GM23338 (cell line): ENCODE data around the gene UBE2F. TPM values are rescaled to one million over a fixed set of nuclear protein-coding genes. Genes with fewer than 3 reads are reported as not detected.

Experiments used
- ATAC-seq: fragments of 200-7000 bp; cut with Tn5 transposase; 3 replicates; pipeline ENCODE4 v1.9.1; 2020
- DNase-seq: peaks from one replicate; pipeline ENCODE4 v3.0.0-alpha.2; 2015; ENCODE audit warnings: low spot score
- H2AFZ ChIP-seq: fragments of 200-600 bp; sonication (generic); 2 replicates; pipeline ENCODE4 v1.8.0; 2016; ENCODE audit warnings: antibody characterized with exemption, mild to moderate bottlenecking, moderate library complexity
- H3F3A ChIP-seq: fragments of 200-600 bp; sonication (generic); replicated peaks from 2 replicates; pipeline ENCODE4 v1.8.0; 2017; ENCODE audit warnings: antibody characterized with exemption, mixed run types, low read depth
- H3K27ac ChIP-seq: fragments of 200-600 bp; sonication (generic); 2 replicates; pipeline ENCODE4 v1.6.1; 2016; ENCODE audit warnings: low read depth
- H3K27me3 ChIP-seq: fragments of 200-600 bp; sonication (generic); 2 replicates; pipeline ENCODE4 v1.8.0; 2016; ENCODE audit warnings: mild to moderate bottlenecking, mixed run types, moderate library complexity; ENCODE audit not compliant: insufficient read depth
- H3K36me3 ChIP-seq: fragments of 200-600 bp; sonication (generic); 2 replicates; pipeline ENCODE4 v1.8.0; 2016; ENCODE audit warnings: mild to moderate bottlenecking; ENCODE audit not compliant: insufficient read depth
- H3K4me1 ChIP-seq: fragments of 200-600 bp; sonication (generic); 2 replicates; pipeline ENCODE4 v1.8.0; 2016; ENCODE audit warnings: mild to moderate bottlenecking, moderate library complexity; ENCODE audit not compliant: insufficient read depth
- H3K4me2 ChIP-seq: fragments of 200-600 bp; sonication (generic); 2 replicates; pipeline ENCODE4 v1.7.1; 2017; ENCODE audit warnings: mixed run types
- H3K4me3 ChIP-seq: fragments of 200-600 bp; sonication (generic); 2 replicates; pipeline ENCODE4 v1.6.1; 2016; ENCODE audit warnings: mixed run types
- H3K79me2 ChIP-seq: fragments of 200-600 bp; sonication (generic); replicated peaks from 2 replicates; pipeline ENCODE4 v1.8.0; 2017; ENCODE audit warnings: mild to moderate bottlenecking; ENCODE audit not compliant: insufficient read depth
- H3K9me2 ChIP-seq: fragments of 200-600 bp; sonication (generic); 2 replicates; pipeline ENCODE4 v1.8.0; 2017; ENCODE audit not compliant: insufficient read depth
- H4K20me1 ChIP-seq: fragments of 200-600 bp; sonication (generic); replicated peaks from 2 replicates; pipeline ENCODE4 v1.8.0; 2017; ENCODE audit warnings: mild to moderate bottlenecking; ENCODE audit not compliant: insufficient read depth
- H3K27ac Mint-ChIP-seq: 2 replicates; pipeline ENCODE4 v1.8.0; 2020; ENCODE audit warnings: inconsistent platforms, mild to moderate bottlenecking, moderate library complexity, mixed read lengths
- H3K27me3 Mint-ChIP-seq: 3 replicates; pipeline ENCODE4 v1.8.0; 2022; ENCODE audit warnings: low read depth, mild to moderate bottlenecking, moderate library complexity, mixed read lengths, inconsistent platforms; ENCODE audit not compliant: insufficient read depth, poor library complexity
- H3K36me3 Mint-ChIP-seq: 3 replicates; pipeline ENCODE4 v1.8.0; 2021; ENCODE audit warnings: low read depth, mild to moderate bottlenecking, inconsistent platforms, moderate library complexity, mixed read lengths
- H3K4me1 Mint-ChIP-seq: 3 replicates; pipeline ENCODE4 v1.8.0; 2020; ENCODE audit warnings: mild to moderate bottlenecking, inconsistent platforms, mixed read lengths
- H3K4me3 Mint-ChIP-seq: 3 replicates; pipeline ENCODE4 v1.8.0; 2021; ENCODE audit warnings: moderate library complexity, mild to moderate bottlenecking, inconsistent platforms, mixed read lengths
- H3K9me3 Mint-ChIP-seq: 3 replicates; pipeline ENCODE4 v1.8.0; 2020; ENCODE audit warnings: moderate library complexity, mild to moderate bottlenecking, inconsistent platforms, mixed read lengths
- CREB1 ChIP-seq: fragments of 250-450 bp; sonication (Bioruptor Pico); IDR thresholded peaks from 2 replicates; pipeline ENCODE4 v1.5.0; 2020; ENCODE audit warnings: low read depth, mild to moderate bottlenecking, moderate library complexity
- EZH2phosphoT487 ChIP-seq: fragments of 200-600 bp; sonication (generic); IDR thresholded peaks from one replicate; pipeline ENCODE4 v1.8.1; 2018; ENCODE audit warnings: antibody characterized with exemption; ENCODE audit not compliant: unreplicated experiment
- NANOG ChIP-seq: IDR thresholded peaks from 2 replicates; pipeline ENCODE4 v1.6.1; 2016; ENCODE audit warnings: antibody characterized with exemption, borderline replicate concordance
- POLR2AphosphoS5 ChIP-seq: IDR thresholded peaks from 2 replicates; pipeline ENCODE4 v1.6.1; 2016; ENCODE audit warnings: antibody characterized with exemption, low read depth
- REST ChIP-seq: IDR thresholded peaks from one replicate; pipeline ENCODE4 v1.6.1; 2018; ENCODE audit warnings: antibody characterized with exemption; ENCODE audit not compliant: unreplicated experiment
- STAT1 ChIP-seq: IDR thresholded peaks from one replicate; pipeline ENCODE4 v1.6.1; 2016; ENCODE audit warnings: antibody characterized with exemption; ENCODE audit not compliant: unreplicated experiment
- ZNF114 ChIP-seq: fragments of 250-450 bp; sonication (Bioruptor Pico); IDR thresholded peaks from 2 replicates; pipeline ENCODE4 v1.5.0; 2020; ENCODE audit warnings: mild to moderate bottlenecking, moderate library complexity
- ZNF331 ChIP-seq: fragments of 250-450 bp; sonication (Bioruptor Pico); IDR thresholded peaks from 2 replicates; pipeline ENCODE4 v1.5.0; 2020; ENCODE audit warnings: low read depth, mild to moderate bottlenecking, moderate library complexity
- polyA plus RNA-seq: library from polyadenylated mRNA; unstranded; fragments of >200 nt; fragmentation: Nextera tagmentation; extraction: Ambion mirVana; gene quantifications from 2 replicates; pipeline ENCODE4 v1.2.1, GENCODE V29; 2016
- total RNA-seq: library from RNA; depleted of rRNA; stranded (reverse); fragments of >200 nt; shearing (Covaris generic); gene quantifications from 2 replicates; pipeline ENCODE4 v1.2.3, GENCODE V29; 2014

The UBE2F gene
- total and polyA plus RNA-seq, 2 experiments from 2014 or later, result 98.2 to 106 TPM

- peak within 1 kb of the TSS; percentile 98 for H3K4me2 ChIP-seq
- Mint-ChIP-seq H3K4me1 (peaks cover 25% of the 10 kb centered on the region), H3K36me3 (peaks cover 37% of the 10 kb centered on the region), H3K27ac (peak within 1 kb of the TSS; percentile 96), H3K9me3 (peaks cover 12% of the 10 kb centered on the region), H3K27me3 (peaks cover 5% of the 10 kb centered on the region), H3K4me3 (peak within 1 kb of the TSS; percentile 85)
- H3K9me2 ChIP-seq, result no peaks in the 10 kb centered on the region
- peak within 1 kb of the TSS; percentile 86 for H3K27ac ChIP-seq
- H3K27me3 ChIP-seq, result no peaks in the 10 kb centered on the region
- H3K79me2 ChIP-seq, result peaks cover 53% of the 10 kb centered on the region
- peak within 1 kb of the TSS; percentile 99 for H3K4me3 ChIP-seq
- H3F3A ChIP-seq, result 0 out of 2 replicates have a peak, but pooled peaks cover 3% of the 10 kb centered on the region
- ATAC-seq (peak; percentile 96), DNase-seq (peak; percentile 98)
- peaks cover 19% of the 10 kb centered on the region for H3K4me1 ChIP-seq
- H4K20me1 ChIP-seq, result no peaks in the 10 kb centered on the region
- H3K36me3 ChIP-seq, result peaks cover 13% of the 10 kb centered on the region
- TF ChIP-seq POLR2AphosphoS5 (peak; percentile 88), CREB1 (CRISPR knock-in tag) (peak; percentile 91), ZNF331 (no peak)
- peak within 1 kb of the TSS; percentile 96 for H2AFZ ChIP-seq
Observed at GRCh38 chr2:238060542-238061314, 93.9 kb downstream of the UBE2F start, which contains the start of gene SCLY. Gene SCLY, plus strand, starts transcription at chr2:238061001. Its CDS starts 54 bp downstream, at chr2:238061055.

- no peak for TF ChIP-seq ZNF114
- H3K27ac Mint-ChIP-seq, result peak overlapping the region; percentile 96
- peak overlapping the region; percentile 85 for H3K4me3 Mint-ChIP-seq
- H3K4me1 ChIP-seq, result peaks cover 19% of the 10 kb centered on the region
- peak overlapping the region; percentile 82 for H3K4me2 ChIP-seq
- peaks cover 8% of the 10 kb centered on the region for H3K27me3 Mint-ChIP-seq
- DNase-seq (peak; percentile 82), ATAC-seq (peak; percentile 48)
- H3F3A ChIP-seq, result 0 out of 2 replicates have a peak, but pooled peaks cover 3% of the 10 kb centered on the region
- H3K27ac ChIP-seq, result peak overlapping the region; percentile 71
- H2AFZ ChIP-seq, result peak overlapping the region; percentile 96
- peaks cover 45% of the 10 kb centered on the region for H3K36me3 Mint-ChIP-seq
- no peaks in the 10 kb centered on the region for H3K27me3 ChIP-seq
- no peaks in the 10 kb centered on the region for H3K9me2 ChIP-seq
- peak overlapping the region; percentile 99 for H3K4me3 ChIP-seq
- H3K36me3 ChIP-seq, result peaks cover 15% of the 10 kb centered on the region
- peaks cover 12% of the 10 kb centered on the region for H3K9me3 Mint-ChIP-seq
- peaks cover 62% of the 10 kb centered on the region for H3K79me2 ChIP-seq
- H3K4me1 Mint-ChIP-seq, result peaks cover 25% of the 10 kb centered on the region
- H4K20me1 ChIP-seq, result 0 out of 2 replicates have a peak, but pooled peaks cover 5% of the 10 kb centered on the region
Observed at GRCh38 chr2:238061315-238062202, 94.7 kb downstream of the UBE2F start.

GRCh38 chr2:238063414-238064189 is 96.8 kb downstream of the UBE2F start:
- Histone ChIP-seq H3K27ac (no peak overlapping the region), H3K4me1 (peaks cover 19% of the 10 kb centered on the region), H4K20me1 (peaks cover 13% of the 10 kb centered on the region; the same call in 1 of the 2 replicates), H3K79me2 (peaks cover 78% of the 10 kb centered on the region), H2AFZ (no peak overlapping the region), H3K36me3 (peaks cover 22% of the 10 kb centered on the region), H3K27me3 (no peaks in the 10 kb centered on the region), H3K9me2 (no peaks in the 10 kb centered on the region), H3K4me2 (no peak overlapping the region; the same call in 1 of the 2 replicates), H3F3A (0 out of 2 replicates have a peak, but pooled peaks cover 7% of the 10 kb centered on the region), H3K4me3 (no peak overlapping the region)
- Mint-ChIP-seq H3K27ac (peak overlapping the region; percentile 12; the same call in 1 of the 2 replicates), H3K4me3 (peak overlapping the region; percentile 85; the same call in 1 of the 3 replicates), H3K4me1 (peaks cover 25% of the 10 kb centered on the region), H3K27me3 (peaks cover 8% of the 10 kb centered on the region), H3K9me3 (peaks cover 9% of the 10 kb centered on the region), H3K36me3 (peaks cover 62% of the 10 kb centered on the region)
- ATAC-seq (no peak), DNase-seq (no peak)
- TF ChIP-seq REST (no peak), POLR2AphosphoS5 (no peak), NANOG (no peak), EZH2phosphoT487 (no peak), STAT1 (no peak), ZNF114 (no peak)
